ENCODE results near the gene LZTR1.

The LZTR1 gene

GRCh38 chr22:21028277-21029251, 46.5 kb downstream of the LZTR1 start:
- H3K9me3 ChIP-seq (ENCODE audit: control insufficient read depth in 1 of 2, low read length in 2 of 2) = no peaks in the 10 kb centered on the region
- peaks cover 0 to 14% of the 10 kb centered on the region in 2 donors for H3K27me3 ChIP-seq (ENCODE audit: control insufficient read depth in 1 of 2, insufficient read depth in 2 of 2, low read length in 2 of 2)
- no peaks in the 10 kb centered on the region for H3K36me3 ChIP-seq (ENCODE audit: control insufficient read depth in 1 of 2, insufficient read depth in 2 of 2, low read length in 2 of 2)
- H3K4me3 ChIP-seq (ENCODE audit: low read depth in 1 of 2, low read length in 2 of 2) = no peak overlapping the region
- H3K9ac ChIP-seq (ENCODE audit: low read depth in 1 of 2, low read length in 2 of 2) = no peak overlapping the region
- no peak overlapping the region for H3K27ac ChIP-seq (ENCODE audit: low read depth, low read length)
- H3K4me1 ChIP-seq (ENCODE audit: control insufficient read depth in 1 of 2, insufficient read depth in 2 of 2, low read length in 2 of 2) = peaks cover 0 to 14% of the 10 kb centered on the region in 2 donors

GRCh38 chr22:21029486-21030025, 47.5 kb downstream of the LZTR1 start:
- no peaks in the 10 kb centered on the region for H3K9me3 ChIP-seq (ENCODE audit: control insufficient read depth in 1 of 2, low read length in 2 of 2)
- H3K27me3 ChIP-seq (ENCODE audit: control insufficient read depth in 1 of 2, insufficient read depth in 2 of 2, low read length in 2 of 2) = peaks cover 0 to 14% of the 10 kb centered on the region in 2 donors
- H3K4me1 ChIP-seq (ENCODE audit: control insufficient read depth in 1 of 2, insufficient read depth in 2 of 2, low read length in 2 of 2) = peaks cover 0 to 14% of the 10 kb centered on the region in 2 donors
- no peaks in the 10 kb centered on the region for H3K36me3 ChIP-seq (ENCODE audit: control insufficient read depth in 1 of 2, insufficient read depth in 2 of 2, low read length in 2 of 2)
- no peak overlapping the region for H3K9ac ChIP-seq (ENCODE audit: low read depth in 1 of 2, low read length in 2 of 2)
- H3K4me3 ChIP-seq (ENCODE audit: low read depth in 1 of 2, low read length in 2 of 2) = no peak overlapping the region
- no peak overlapping the region for H3K27ac ChIP-seq (ENCODE audit: low read depth, low read length)

GRCh38 chr22:21030032-21030431, 47.9 kb downstream of the LZTR1 start:
- Histone ChIP-seq H3K4me3 (ENCODE audit: low read depth in 1 of 2, low read length in 2 of 2) (no peak overlapping the region), H3K27me3 (ENCODE audit: control insufficient read depth in 1 of 2, insufficient read depth in 2 of 2, low read length in 2 of 2) (peaks cover 0 to 14% of the 10 kb centered on the region in 2 donors), H3K9ac (ENCODE audit: low read depth in 1 of 2, low read length in 2 of 2) (no peak overlapping the region), H3K4me1 (ENCODE audit: control insufficient read depth in 1 of 2, insufficient read depth in 2 of 2, low read length in 2 of 2) (peaks cover 0 to 14% of the 10 kb centered on the region in 2 donors), H3K27ac (ENCODE audit: low read depth, low read length) (no peak overlapping the region), H3K9me3 (ENCODE audit: control insufficient read depth in 1 of 2, low read length in 2 of 2) (no peaks in the 10 kb centered on the region), H3K36me3 (ENCODE audit: control insufficient read depth in 1 of 2, insufficient read depth in 2 of 2, low read length in 2 of 2) (no peaks in the 10 kb centered on the region)

- Histone ChIP-seq H3K4me3 (ENCODE audit: low read depth in 1 of 2, low read length in 2 of 2) (no peak overlapping the region), H3K9ac (ENCODE audit: low read depth in 1 of 2, low read length in 2 of 2) (no peak overlapping the region), H3K9me3 (ENCODE audit: control insufficient read depth in 1 of 2, low read length in 2 of 2) (no peaks in the 10 kb centered on the region), H3K27me3 (ENCODE audit: control insufficient read depth in 1 of 2, insufficient read depth in 2 of 2, low read length in 2 of 2) (peaks cover 0 to 14% of the 10 kb centered on the region in 2 donors), H3K4me1 (ENCODE audit: control insufficient read depth in 1 of 2, insufficient read depth in 2 of 2, low read length in 2 of 2) (peaks cover 0 to 11% of the 10 kb centered on the region in 2 donors), H3K36me3 (ENCODE audit: control insufficient read depth in 1 of 2, insufficient read depth in 2 of 2, low read length in 2 of 2) (no peaks in the 10 kb centered on the region), H3K27ac (ENCODE audit: low read depth, low read length) (no peak overlapping the region)
Measured at GRCh38 chr22:21030621-21031544, 48.8 kb downstream of the LZTR1 start.

- Histone ChIP-seq H3K36me3 (ENCODE audit: control insufficient read depth in 1 of 2, insufficient read depth in 2 of 2, low read length in 2 of 2) (no peaks in the 10 kb centered on the region), H3K27ac (ENCODE audit: low read depth, low read length) (no peak overlapping the region), H3K4me1 (ENCODE audit: control insufficient read depth in 1 of 2, insufficient read depth in 2 of 2, low read length in 2 of 2) (peaks cover 0 to 10% of the 10 kb centered on the region in 2 donors), H3K4me3 (ENCODE audit: low read depth in 1 of 2, low read length in 2 of 2) (peak overlapping the region; percentile 42 to 54), H3K9me3 (ENCODE audit: control insufficient read depth in 1 of 2, low read length in 2 of 2) (no peaks in the 10 kb centered on the region), H3K27me3 (ENCODE audit: control insufficient read depth in 1 of 2, insufficient read depth in 2 of 2, low read length in 2 of 2) (peaks cover 0 to 14% of the 10 kb centered on the region in 2 donors), H3K9ac (ENCODE audit: low read depth in 1 of 2, low read length in 2 of 2) (no peak overlapping the region)
Measured at GRCh38 chr22:21031545-21032036, 49.5 kb downstream of the LZTR1 start.

GRCh38 chr22:21032037-21032867, 50.2 kb downstream of the LZTR1 start, which contains the start of gene SLC7A4:
SLC7A4 (minus strand) TSS chr22:21032561; CDS start chr22:21031812, 749 bp downstream.
- Histone ChIP-seq H3K4me1 (ENCODE audit: control insufficient read depth in 1 of 2, insufficient read depth in 2 of 2, low read length in 2 of 2) (peaks cover 0 to 10% of the 10 kb centered on the region in 2 donors), H3K36me3 (ENCODE audit: control insufficient read depth in 1 of 2, insufficient read depth in 2 of 2, low read length in 2 of 2) (no peaks in the 10 kb centered on the region), H3K27ac (ENCODE audit: low read depth, low read length) (no peak within 1 kb of the TSS), H3K9ac (ENCODE audit: low read depth in 1 of 2, low read length in 2 of 2) (no peak within 1 kb of the TSS), H3K4me3 (ENCODE audit: low read depth in 1 of 2, low read length in 2 of 2) (peak within 1 kb of the TSS; percentile 42 to 54), H3K9me3 (ENCODE audit: control insufficient read depth in 1 of 2, low read length in 2 of 2) (no peaks in the 10 kb centered on the region), H3K27me3 (ENCODE audit: control insufficient read depth in 1 of 2, insufficient read depth in 2 of 2, low read length in 2 of 2) (peaks cover 0 to 14% of the 10 kb centered on the region in 2 donors)

GRCh38 chr22:21032868-21033688, 51.0 kb downstream of the LZTR1 start:
- H3K9me3 ChIP-seq (ENCODE audit: control insufficient read depth in 1 of 2, low read length in 2 of 2) = no peaks in the 10 kb centered on the region
- peaks cover 0 to 14% of the 10 kb centered on the region in 2 donors for H3K27me3 ChIP-seq (ENCODE audit: control insufficient read depth in 1 of 2, insufficient read depth in 2 of 2, low read length in 2 of 2)
- H3K27ac ChIP-seq (ENCODE audit: low read depth, low read length) = no peak overlapping the region
- H3K9ac ChIP-seq (ENCODE audit: low read depth in 1 of 2, low read length in 2 of 2) = no peak overlapping the region
- peak overlapping the region in 1 of 2 donors; percentile 54 for H3K4me3 ChIP-seq (ENCODE audit: low read depth in 1 of 2, low read length in 2 of 2)
- no peaks in the 10 kb centered on the region for H3K36me3 ChIP-seq (ENCODE audit: control insufficient read depth in 1 of 2, insufficient read depth in 2 of 2, low read length in 2 of 2)
- H3K4me1 ChIP-seq (ENCODE audit: control insufficient read depth in 1 of 2, insufficient read depth in 2 of 2, low read length in 2 of 2) = peaks cover 0 to 10% of the 10 kb centered on the region in 2 donors

- Histone ChIP-seq H3K9me3 (ENCODE audit: control insufficient read depth in 1 of 2, low read length in 2 of 2) (no peaks in the 10 kb centered on the region), H3K9ac (ENCODE audit: low read depth in 1 of 2, low read length in 2 of 2) (no peak overlapping the region), H3K36me3 (ENCODE audit: control insufficient read depth in 1 of 2, insufficient read depth in 2 of 2, low read length in 2 of 2) (no peaks in the 10 kb centered on the region), H3K4me1 (ENCODE audit: control insufficient read depth in 1 of 2, insufficient read depth in 2 of 2, low read length in 2 of 2) (peaks cover 0 to 10% of the 10 kb centered on the region in 2 donors), H3K27ac (ENCODE audit: low read depth, low read length) (no peak overlapping the region), H3K27me3 (ENCODE audit: control insufficient read depth in 1 of 2, insufficient read depth in 2 of 2, low read length in 2 of 2) (peaks cover 0 to 14% of the 10 kb centered on the region in 2 donors), H3K4me3 (ENCODE audit: low read depth in 1 of 2, low read length in 2 of 2) (no peak overlapping the region)
Measured at GRCh38 chr22:21033895-21034294, 51.8 kb downstream of the LZTR1 start.
